Middle frontal gyrus (tissue), 1 donor: ENCODE data around the gene MAPKBP1.

ENCODE experiments used
- DNase-seq: peaks from one replicate; pipeline ENCODE4 v3.0.0-alpha.2; 2015; ENCODE audit warnings: low spot score; ENCODE audit errors: extremely low spot score

The MAPKBP1 gene

GRCh38 chr15:41783296-41783695 is 9.0 kb downstream of the MAPKBP1 start:
- no peak for DNase-seq

- no peak for DNase-seq
Observed at GRCh38 chr15:41788262-41788661, 14.0 kb downstream of the MAPKBP1 start.

- no peak for DNase-seq
Observed at GRCh38 chr15:41789236-41789635, 15.0 kb downstream of the MAPKBP1 start.

- no peak for DNase-seq
Observed at GRCh38 chr15:41789662-41790061, 15.4 kb downstream of the MAPKBP1 start.

- no peak for DNase-seq
Observed at GRCh38 chr15:41790169-41790568, 15.9 kb downstream of the MAPKBP1 start.

GRCh38 chr15:41790756-41791546 is 16.7 kb downstream of the MAPKBP1 start:
- no peak for DNase-seq

GRCh38 chr15:41791547-41791937 is 17.3 kb downstream of the MAPKBP1 start:
- DNase-seq: no peak

- DNase-seq: no peak
Observed at GRCh38 chr15:41792000-41792637, 17.8 kb downstream of the MAPKBP1 start.

GRCh38 chr15:41794081-41794480 is 19.8 kb downstream of the MAPKBP1 start:
- DNase-seq: no peak

GRCh38 chr15:41795996-41796856 is 21.9 kb downstream of the MAPKBP1 start:
- DNase-seq: no peak

GRCh38 chr15:41797201-41797944 is 23.1 kb downstream of the MAPKBP1 start:
- DNase-seq: no peak

- no peak for DNase-seq
Observed at GRCh38 chr15:41798607-41799487, 24.6 kb downstream of the MAPKBP1 start.

- DNase-seq: no peak
Observed at GRCh38 chr15:41799488-41799805, 25.2 kb downstream of the MAPKBP1 start.

GRCh38 chr15:41801185-41801584 is 26.9 kb downstream of the MAPKBP1 start:
- no peak for DNase-seq

- no peak for DNase-seq
Observed at GRCh38 chr15:41801850-41802455, 27.7 kb downstream of the MAPKBP1 start.

GRCh38 chr15:41804361-41804760 is 30.1 kb downstream of the MAPKBP1 start:
- DNase-seq: no peak

GRCh38 chr15:41804916-41805666 is 30.8 kb downstream of the MAPKBP1 start:
- no peak for DNase-seq

GRCh38 chr15:41805711-41806110 is 31.4 kb downstream of the MAPKBP1 start:
- no peak for DNase-seq
